Esophagus (tissue), 2 donors: ENCODE data around the gene MANEAL. TPM values are rescaled to one million over a fixed set of nuclear protein-coding genes. Genes with fewer than 3 reads are reported as not detected.

ENCODE experiments used
- H3K27ac ChIP-seq, 2 donors: one replicate each; pipeline ENCODE4 v1.5.1; 2013; ENCODE audit warnings: low read depth in 2 of 2, mild to moderate bottlenecking in 2 of 2, inconsistent platforms in 1 of 2, low read length in 1 of 2, moderate library complexity in 1 of 2
- H3K27me3 ChIP-seq, 2 donors: one replicate each; pipeline ENCODE4 v1.6.1; 2013; ENCODE audit warnings: low read length in 2 of 2, control low read depth in 1 of 2, mild to moderate bottlenecking in 1 of 2; ENCODE audit not compliant: insufficient read depth in 2 of 2, control insufficient read depth in 1 of 2
- H3K36me3 ChIP-seq, 2 donors: one replicate each; pipeline ENCODE4 v1.6.1; 2013; ENCODE audit warnings: low read length in 1 of 2; ENCODE audit not compliant: control insufficient read depth in 2 of 2, insufficient read depth in 2 of 2
- H3K4me1 ChIP-seq, 2 donors: one replicate each; pipeline ENCODE4 v1.6.1; 2013; ENCODE audit warnings: low read length in 1 of 2; ENCODE audit not compliant: control insufficient read depth in 2 of 2, insufficient read depth in 2 of 2
- H3K4me3 ChIP-seq, 2 donors: one replicate each; pipeline ENCODE4 v1.5.1; 2013; ENCODE audit warnings: low read length in 2 of 2, mild to moderate bottlenecking in 2 of 2, low read depth in 1 of 2, moderate library complexity in 1 of 2
- H3K9me3 ChIP-seq, 2 donors: one replicate each; pipeline ENCODE4 v1.6.1; 2013; ENCODE audit warnings: mild to moderate bottlenecking in 2 of 2, low read depth in 1 of 2, low read length in 1 of 2, moderate library complexity in 1 of 2; ENCODE audit not compliant: control insufficient read depth in 2 of 2, insufficient read depth in 1 of 2
- WGBS, 2 donors: extraction: QIAGEN DNeasy Blood & Tissue Kit; methylation state at CpG; one replicate each; pipeline ENCODE4 v1.1.7; 2013; 5-methylcytosine and 5-hydroxymethylcytosine counted together
- polyA plus RNA-seq, 2 donors: library from polyadenylated mRNA; stranded (reverse); fragments of 200-250 nt; gene quantifications; one replicate each; pipeline ENCODE4 v1.2.3, GENCODE V29; 2013
- donor health status: healthy with polysubstance abuse.
- donor health status: Bipolar disorder and iron deficiency.

Gene MANEAL, protein sequence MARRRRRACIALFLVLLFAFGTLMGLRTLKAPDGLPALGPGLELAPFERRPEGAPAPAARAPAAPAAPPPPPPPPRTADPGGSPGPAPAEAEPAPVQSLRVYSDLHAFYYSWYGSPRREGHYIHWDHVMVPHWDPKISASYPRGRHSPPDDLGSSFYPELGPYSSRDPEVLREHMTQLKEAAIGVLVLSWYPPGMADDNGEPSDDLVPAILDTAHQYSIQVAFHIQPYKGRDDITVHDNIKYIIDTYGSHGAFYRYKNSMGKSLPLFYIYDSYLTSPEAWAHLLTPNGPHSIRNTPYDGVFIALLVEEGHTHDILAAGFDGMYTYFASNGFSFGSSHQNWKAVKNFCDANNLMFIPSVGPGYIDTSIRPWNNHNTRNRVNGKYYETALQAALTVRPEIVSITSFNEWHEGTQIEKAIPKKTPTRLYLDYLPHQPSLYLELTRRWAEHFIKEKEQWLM
- 1 to 10 TPM; 3.1 to 3.4 TPM for polyA plus RNA-seq

DNA sequence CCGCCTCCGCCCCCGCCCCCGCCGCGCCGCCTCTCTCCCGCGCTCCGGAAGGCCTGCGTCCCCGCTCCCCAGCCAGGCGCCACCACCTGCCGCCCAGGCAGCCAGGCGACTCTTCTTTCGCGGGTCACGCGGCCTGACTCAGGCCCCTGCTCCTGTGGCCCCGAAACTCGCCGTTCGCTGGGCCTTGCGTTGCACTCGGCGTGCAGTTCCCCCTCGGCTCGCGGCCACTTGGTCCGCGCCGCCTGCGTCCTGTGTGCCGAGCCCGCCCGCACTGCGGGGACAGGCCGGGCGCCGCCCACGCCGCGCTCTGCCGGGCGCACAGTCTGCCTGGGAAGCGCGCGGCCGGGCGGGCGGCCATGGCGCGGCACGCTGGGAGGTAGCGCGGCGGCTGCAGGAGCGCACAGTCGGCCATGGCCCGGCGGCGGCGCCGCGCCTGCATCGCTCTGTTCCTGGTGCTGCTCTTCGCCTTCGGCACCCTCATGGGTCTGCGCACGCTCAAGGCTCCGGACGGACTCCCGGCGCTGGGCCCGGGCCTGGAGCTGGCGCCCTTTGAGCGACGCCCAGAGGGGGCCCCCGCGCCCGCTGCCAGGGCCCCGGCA lies at the start of gene MANEAL:
TSS of gene MANEAL (plus strand) at position 75 of the 599 bp plus-strand sequence. CDS start at position 411, 336 bp downstream.
- Histone ChIP-seq H3K27me3 (peaks cover 0 to under 1% of the 10 kb centered on the region in 2 donors), H3K4me3 (peak within 1 kb of the TSS; percentile 55 to 66), H3K27ac (no peak within 1 kb of the TSS), H3K9me3 (no peaks in the 10 kb centered on the region), H3K36me3 (no peaks in the 10 kb centered on the region), H3K4me1 (peaks cover 10 to 14% of the 10 kb centered on the region in 2 donors)
- 0% methylated on average over 57 to 80 of the region's 82 CpGs for WGBS, 2 donors

DNA sequence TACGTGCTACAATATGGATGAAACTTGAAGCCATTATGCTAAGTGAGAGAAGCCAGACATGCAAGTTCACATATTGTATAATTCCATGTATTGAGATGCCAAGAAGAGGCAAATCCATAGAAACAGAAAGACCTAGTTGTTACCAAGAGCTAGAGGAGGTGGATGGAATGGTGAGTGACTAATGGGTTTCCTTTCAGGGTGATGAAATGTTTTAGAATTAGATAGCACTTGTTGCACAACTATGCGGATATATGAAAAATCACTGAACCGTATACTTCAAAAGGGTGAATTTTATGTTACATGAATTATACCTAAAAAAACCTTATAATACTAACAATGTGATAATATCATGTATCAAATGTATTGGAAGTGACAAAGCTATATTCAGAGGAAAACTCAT lies 46.8 kb upstream of the MANEAL start:
- 88% methylated on average over 3 of the region's 3 CpGs for WGBS, 2 donors
- no peak overlapping the region for H3K4me3 ChIP-seq
- H3K9me3 ChIP-seq = peaks cover 0 to 2% of the 10 kb centered on the region in 2 donors
- no peaks in the 10 kb centered on the region for H3K36me3 ChIP-seq
- no peaks in the 10 kb centered on the region for H3K4me1 ChIP-seq
- no peaks in the 10 kb centered on the region for H3K27me3 ChIP-seq
- H3K27ac ChIP-seq = no peak overlapping the region

DNA sequence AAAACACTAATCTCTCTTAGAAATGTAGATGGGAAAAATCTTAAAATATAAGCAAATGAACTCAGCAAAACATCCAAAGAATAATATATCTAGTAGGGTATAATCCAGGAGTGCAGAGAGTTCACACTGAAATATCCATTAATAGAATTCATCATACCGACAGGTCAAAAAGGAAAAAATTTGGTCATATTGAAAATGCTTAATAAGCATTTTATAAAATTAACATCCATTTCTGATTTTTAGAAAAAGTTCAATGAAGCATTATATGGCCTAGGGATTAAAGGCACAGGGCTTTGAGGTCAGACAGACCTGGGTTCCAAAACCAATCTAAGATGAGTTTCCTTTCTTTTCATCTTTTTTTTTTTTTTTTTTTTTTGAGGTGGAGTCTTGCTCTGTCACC lies 45.1 kb upstream of the MANEAL start:
- no peak overlapping the region for H3K4me3 ChIP-seq
- H3K4me1 ChIP-seq = peaks cover 0 to 2% of the 10 kb centered on the region in 2 donors
- no peaks in the 10 kb centered on the region for H3K36me3 ChIP-seq
- peaks cover under 1 to 2% of the 10 kb centered on the region in 2 donors for H3K27me3 ChIP-seq
- WGBS, 2 donors = 82 to 93% methylated on average over 1 of the region's 1 CpG
- H3K27ac ChIP-seq = no peak overlapping the region
- H3K9me3 ChIP-seq = peaks cover 0 to 2% of the 10 kb centered on the region in 2 donors

DNA sequence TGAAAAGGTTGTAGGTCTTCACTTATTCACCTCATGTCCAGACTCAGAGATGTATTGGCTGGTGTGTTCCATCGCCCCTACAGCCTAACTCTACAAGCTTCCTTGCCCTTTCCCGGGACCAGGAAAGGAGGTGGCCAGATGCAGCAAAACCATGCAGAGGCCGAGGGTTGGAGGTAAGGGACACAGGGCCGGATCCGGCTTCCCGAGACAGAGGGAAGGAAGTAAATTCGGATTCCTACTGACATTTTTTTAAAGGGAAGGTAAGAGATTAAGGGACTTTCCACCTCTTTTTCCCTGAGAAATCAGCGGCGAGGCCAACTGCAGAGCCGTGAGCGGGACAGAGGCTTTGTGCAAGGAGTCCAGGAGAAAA lies 41.4 kb upstream of the MANEAL start:
- peaks cover 0 to under 1% of the 10 kb centered on the region in 2 donors for H3K9me3 ChIP-seq
- no peaks in the 10 kb centered on the region for H3K36me3 ChIP-seq
- 23 to 24% methylated on average over 11 of the region's 11 CpGs for WGBS, 2 donors
- H3K27ac ChIP-seq = no peak overlapping the region
- peak overlapping the region in 1 of 2 donors; percentile 63 for H3K4me3 ChIP-seq
- peaks cover 2 to 9% of the 10 kb centered on the region in 2 donors for H3K27me3 ChIP-seq
- peaks cover 0 to 2% of the 10 kb centered on the region in 2 donors for H3K4me1 ChIP-seq

DNA sequence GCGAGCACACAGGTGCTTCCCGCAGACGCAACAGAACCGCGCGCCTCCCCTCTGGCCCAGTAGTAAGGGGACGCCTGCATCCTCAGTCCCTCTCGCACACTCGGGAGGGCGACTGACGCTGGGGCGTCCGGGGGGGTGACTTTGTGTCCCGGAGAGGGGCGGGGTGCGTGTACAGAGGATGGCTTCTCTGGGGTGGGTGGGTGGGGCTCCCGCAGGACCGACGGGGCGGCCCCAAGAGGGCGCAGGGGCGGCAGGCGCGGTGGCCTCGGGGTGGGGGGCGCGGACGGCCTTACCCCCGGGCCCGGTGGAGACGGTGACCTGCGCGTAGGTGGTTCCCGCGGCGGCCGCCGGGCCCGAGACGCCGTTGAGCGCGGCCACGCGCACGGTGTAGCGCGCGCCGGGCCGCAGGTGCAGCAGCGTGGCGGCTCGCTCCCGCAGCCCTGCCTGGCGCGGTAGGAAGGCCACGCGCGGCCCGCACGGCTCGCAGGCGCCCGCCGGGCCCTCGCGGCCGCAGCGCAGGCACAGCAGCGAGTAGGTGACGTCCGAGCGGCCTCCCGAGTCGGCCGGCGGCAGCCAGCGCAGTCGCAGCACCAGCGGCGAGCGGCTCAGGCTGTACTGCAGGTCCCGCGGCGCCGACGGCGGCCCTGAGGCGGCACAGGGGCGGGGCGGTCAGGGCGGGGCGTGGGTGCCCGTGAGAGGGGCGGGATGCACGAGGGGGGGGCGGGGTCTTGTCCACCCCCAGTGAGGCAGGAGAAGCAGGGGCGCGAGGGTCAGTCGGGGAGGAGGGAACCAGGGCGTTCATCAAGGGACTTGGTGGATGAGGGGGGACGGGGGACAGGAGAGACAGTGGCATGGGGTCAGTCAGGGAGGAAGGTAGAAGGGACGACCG lies 40.8 kb upstream of the MANEAL start:
- Histone ChIP-seq H3K36me3 (no peaks in the 10 kb centered on the region), H3K4me1 (peaks cover 0 to 2% of the 10 kb centered on the region in 2 donors), H3K9me3 (no peaks in the 10 kb centered on the region), H3K4me3 (peak overlapping the region; percentile 55 to 63), H3K27ac (no peak overlapping the region), H3K27me3 (peaks cover 2 to 9% of the 10 kb centered on the region in 2 donors)
- 1% methylated on average over 46 to 105 of the region's 105 CpGs for WGBS, 2 donors

DNA sequence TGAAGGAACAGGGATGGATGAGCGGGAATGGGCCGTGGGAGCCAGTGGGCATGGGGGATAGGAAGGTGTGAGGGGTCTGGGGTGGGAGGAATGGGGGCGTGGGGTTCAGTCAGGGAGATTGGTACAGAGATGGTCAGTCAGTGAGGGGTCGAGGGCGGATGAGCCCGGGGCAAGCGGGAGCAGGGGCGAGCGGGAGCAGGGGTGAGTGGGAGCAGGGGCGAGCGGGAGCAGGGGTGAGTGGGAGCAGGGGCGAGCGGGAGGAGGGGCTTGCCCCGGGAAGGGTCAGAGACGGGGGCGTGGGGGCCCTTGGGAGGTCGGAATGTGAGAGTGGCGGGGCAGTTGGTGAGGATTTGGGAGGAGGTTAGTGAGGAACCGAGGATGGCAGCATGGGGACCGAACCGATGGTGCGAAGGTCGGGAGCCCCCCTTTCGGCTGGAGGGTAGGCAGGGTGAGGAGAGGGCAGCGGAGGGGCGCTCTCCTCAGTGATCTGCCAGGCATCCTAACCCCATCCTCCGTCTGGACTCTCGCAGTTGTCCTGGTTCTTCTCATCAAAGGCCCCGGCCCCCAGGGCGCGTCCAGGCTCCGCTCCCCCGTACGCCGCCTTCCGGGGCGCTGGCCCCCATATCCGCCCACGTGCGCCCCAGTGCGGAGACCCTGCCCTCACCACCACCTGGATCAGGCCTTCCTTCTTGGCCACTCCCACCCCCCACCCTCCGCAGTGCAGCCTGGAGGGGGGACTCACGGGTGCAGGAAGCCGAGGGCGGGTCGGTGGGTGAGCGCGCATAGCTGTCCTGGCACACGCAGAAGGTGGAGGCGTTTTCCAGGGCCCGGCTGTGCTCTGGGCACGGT lies 40.0 kb upstream of the MANEAL start:
- H3K4me3 ChIP-seq = no peak overlapping the region
- peaks cover 2 to 9% of the 10 kb centered on the region in 2 donors for H3K27me3 ChIP-seq
- no peaks in the 10 kb centered on the region for H3K9me3 ChIP-seq
- peaks cover 0 to 2% of the 10 kb centered on the region in 2 donors for H3K4me1 ChIP-seq
- H3K27ac ChIP-seq = no peak overlapping the region
- H3K36me3 ChIP-seq = no peaks in the 10 kb centered on the region
- 7% methylated on average over 48 to 52 of the region's 52 CpGs for WGBS, 2 donors

DNA sequence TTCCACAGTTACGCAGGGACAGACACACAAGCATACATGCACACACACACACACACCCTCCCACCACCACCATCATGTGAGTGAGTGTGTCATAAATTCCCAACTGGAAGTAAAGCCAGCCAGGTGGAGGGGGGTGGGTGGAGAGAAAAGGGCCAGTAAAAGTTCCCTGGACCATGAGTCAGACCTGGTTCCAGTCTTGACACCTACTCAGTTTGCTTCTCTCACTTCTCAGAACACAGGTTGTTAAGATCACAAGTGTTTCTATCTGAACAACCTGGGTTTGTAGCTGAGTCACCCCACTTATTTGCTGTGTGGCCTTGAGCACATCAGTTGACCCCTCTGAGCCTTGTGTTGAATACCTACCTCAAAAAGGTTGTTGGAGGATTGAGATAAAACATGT lies 38.4 kb upstream of the MANEAL start:
- no peaks in the 10 kb centered on the region for H3K9me3 ChIP-seq
- H3K27me3 ChIP-seq = peaks cover 2 to 9% of the 10 kb centered on the region in 2 donors
- H3K27ac ChIP-seq = no peak overlapping the region
- H3K4me1 ChIP-seq = peaks cover 0 to 2% of the 10 kb centered on the region in 2 donors
- no peaks in the 10 kb centered on the region for H3K36me3 ChIP-seq
- H3K4me3 ChIP-seq = no peak overlapping the region
- WGBS, 2 donors = 50 to 68% methylated on average over 1 of the region's 1 CpG

DNA sequence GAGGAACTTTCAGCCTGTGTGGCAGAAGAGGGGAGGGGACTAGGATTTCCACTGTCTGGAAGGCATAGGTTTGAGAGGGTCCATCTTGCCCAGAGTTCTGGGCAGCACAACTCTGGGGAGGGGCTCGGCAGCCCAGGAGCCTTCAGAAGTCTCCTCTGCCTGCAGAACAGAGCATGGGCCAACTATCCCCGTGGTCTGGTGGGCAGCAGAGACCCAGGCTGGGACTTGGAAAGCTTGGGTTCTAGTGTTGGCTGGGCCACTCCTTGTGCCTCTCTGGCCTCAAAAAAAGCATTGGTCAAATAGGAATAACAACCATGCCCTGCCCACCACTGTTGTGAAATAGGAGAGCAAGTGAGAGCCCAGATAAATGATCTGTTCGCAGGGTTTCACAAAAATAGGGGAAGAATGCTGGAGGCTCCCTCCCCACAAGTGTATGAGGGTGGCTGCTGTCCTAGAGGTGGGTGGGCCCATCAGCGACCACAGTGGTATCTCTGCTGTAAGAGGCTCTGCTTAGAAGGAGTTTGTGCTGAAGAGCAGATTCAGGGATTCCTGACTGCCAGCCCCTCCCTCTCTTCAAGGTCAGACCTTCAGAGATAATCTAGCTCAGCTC lies 37.6 kb upstream of the MANEAL start:
- Histone ChIP-seq H3K9me3 (no peaks in the 10 kb centered on the region), H3K36me3 (no peaks in the 10 kb centered on the region), H3K27me3 (peaks cover 2 to 9% of the 10 kb centered on the region in 2 donors), H3K4me3 (no peak overlapping the region), H3K4me1 (peaks cover 0 to 2% of the 10 kb centered on the region in 2 donors), H3K27ac (no peak overlapping the region)
- WGBS, 2 donors = 61% methylated on average over 4 of the region's 4 CpGs
